HG03039 (cell line): ENCODE results near the gene BIRC3.
A peak's percentile ranks its signal among the peaks of the same experiment; 100 is the strongest.

Experiments used
- ATAC-seq: cut with Tn5 transposase; IDR thresholded peaks from one replicate; pipeline ENCODE4 v1.9.1; 2021; ENCODE audit warnings: mild to moderate bottlenecking, moderate library complexity; ENCODE audit not compliant: unreplicated experiment

The BIRC3 gene

DNA sequence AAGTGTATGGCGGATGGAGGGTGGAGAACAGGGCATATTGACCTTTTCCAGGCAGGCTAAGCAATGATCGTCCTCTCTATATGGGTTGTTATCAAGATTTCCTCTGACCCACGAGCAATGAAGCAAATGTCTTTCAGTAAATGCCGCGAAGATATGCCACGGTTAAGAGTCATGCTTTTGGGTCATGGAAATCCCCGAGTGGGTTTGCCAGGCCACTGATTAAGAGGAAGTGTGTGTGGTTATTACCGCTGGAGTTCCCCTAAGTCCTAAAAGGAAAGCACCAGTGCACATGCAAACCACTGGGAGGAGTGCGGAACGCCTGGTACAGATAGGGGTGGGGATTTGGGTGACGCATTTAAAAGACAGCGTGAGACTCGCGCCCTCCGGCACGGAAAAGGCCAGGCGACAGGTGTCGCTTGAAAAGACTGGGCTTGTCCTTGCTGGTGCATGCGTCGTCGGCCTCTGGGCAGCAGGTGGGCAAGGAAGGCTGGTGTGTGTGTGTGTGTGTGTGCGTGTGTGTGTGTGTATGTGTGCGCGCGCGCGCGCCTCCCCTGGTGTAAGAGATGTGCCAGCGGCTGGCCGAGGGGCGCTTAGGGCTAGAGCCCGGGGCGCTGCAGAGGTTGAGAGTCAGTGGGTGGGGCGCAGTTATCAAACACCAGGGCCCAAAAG lies at the start of gene BIRC3:
TSS of gene BIRC3 (plus strand) at position 386 of the 669 bp plus-strand sequence. CDS start 7,026 bp downstream, outside the sequence.
- ATAC-seq = peak; percentile 83

DNA sequence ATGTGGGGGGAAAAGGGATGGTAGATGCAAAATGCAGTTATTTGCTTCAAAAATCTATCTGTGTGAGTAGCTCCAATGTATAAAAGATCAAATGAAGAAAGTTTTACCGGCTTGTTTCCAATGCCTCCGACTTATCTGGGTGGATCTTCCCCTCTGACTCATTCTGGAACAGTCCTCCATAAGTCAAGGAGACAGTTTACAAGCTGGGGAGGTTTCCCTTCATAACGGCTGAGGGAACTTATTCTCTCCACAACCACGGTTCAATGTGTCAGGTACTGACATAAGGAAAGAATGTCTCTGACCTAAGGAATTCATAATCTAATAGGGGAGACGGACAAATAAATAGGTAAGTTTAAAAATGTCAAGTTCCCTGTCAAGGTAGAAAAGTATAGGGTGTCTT lies 49.7 kb upstream of the BIRC3 start:
- no peak for ATAC-seq

DNA sequence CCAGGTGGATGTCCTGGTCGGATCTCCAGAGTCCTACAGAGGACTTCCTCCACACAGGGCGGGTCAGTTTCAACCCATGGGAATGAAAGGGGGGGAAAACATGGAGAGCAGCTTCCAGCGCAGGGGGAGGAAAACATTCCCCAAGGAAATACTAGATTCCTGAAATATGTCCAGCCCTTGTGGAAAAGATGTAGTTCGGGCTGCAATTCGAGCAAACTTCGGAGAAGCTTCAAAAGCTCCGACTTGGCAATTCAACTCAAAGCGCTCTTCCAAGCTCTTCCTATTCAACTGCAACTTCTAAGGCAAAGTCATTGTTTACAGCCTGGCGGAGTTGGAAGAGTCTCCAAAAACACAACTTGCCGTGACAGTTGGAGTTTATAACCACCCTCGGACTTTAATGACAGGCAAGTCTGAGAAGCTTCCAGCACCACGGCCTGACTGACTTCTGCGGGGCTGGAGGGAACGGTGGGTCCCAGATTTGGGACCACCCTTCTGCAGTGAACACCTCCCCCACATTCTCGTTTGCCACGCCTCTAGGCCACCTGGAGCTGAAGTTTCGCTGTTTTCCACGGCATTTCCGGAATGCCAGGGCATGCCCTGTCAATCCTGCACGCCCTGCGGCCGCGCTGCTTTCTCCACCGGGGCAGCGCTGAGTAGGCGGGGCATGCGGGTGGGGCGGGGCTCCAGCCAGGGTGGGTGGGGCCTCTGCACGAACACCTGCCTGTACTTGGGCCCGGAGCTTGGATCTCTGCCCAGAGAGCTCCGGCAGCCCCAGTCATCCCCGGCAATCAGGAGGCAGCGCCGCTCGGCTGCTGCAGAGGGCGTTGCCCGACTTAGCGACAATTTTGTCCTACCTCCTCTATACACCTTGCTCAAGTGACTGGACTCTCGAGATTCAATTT lies 49.0 kb upstream of the BIRC3 start:
- peak; percentile 98 for ATAC-seq

DNA sequence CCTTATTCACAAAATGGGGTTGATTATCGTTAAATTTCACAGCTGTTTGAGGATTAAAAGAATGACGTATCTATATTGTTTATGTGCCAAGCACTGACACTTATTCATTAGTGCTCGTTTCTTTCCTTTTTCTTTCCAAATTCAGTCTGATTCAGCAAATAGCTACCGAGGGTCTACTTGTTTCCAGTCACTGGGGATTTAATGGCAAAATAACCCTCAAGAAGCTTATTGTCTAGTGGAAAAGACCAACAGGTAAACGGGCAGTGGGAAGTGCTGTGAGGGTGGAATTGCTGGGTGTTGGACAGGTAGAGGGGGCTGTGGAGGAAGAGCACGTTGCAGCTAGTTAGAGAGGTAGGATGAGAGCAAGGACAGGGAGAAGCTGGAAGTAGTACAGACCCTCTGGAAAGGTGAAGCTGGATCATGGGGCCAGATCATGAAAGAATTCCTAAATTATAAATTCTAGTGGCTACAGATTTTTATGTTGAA lies 48.3 kb upstream of the BIRC3 start:
- no peak for ATAC-seq

GRCh38 chr11:102269927-102270326 lies 47.4 kb upstream of the BIRC3 start:
- no peak for ATAC-seq

GRCh38 chr11:102272047-102272824 lies 45.0 kb upstream of the BIRC3 start:
- no peak for ATAC-seq

DNA sequence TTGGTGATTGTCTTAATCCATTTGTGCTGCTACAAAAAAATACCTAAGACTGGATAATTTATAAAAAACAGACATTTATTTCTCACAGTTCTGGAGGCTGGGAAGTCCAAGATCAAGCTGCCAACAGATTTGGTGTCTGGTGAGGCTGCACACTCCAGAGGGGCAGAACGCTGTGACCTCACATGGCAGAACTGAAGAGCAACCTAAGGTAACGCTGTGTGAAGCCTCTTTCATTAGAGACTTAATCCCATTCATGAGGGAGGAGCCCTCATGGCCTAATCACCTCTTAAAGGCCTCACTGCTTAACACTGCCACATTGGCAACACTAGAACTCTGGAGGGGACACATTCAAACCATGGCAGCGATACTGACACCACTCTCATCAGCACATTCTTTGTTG lies 42.7 kb upstream of the BIRC3 start:
- ATAC-seq = no peak

DNA sequence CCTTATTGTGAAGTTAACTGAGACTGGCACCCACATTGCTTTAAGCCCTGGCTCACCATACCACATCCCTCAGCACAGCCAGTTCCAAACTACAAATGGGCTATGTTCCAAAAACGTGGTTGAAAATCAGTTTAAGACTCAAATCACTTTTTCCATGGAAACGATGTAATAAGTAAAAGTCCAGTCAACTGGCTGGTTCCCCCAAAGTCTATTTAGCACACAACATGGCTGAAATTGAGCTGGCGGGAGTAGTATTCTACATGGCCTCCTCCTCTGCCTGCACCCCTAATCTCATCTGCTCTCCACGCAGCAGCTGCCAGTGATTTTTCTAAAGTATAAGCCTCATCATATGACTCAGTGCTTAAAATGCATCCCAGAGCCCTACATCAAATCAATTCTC lies 40.9 kb upstream of the BIRC3 start:
- ATAC-seq = no peak

DNA sequence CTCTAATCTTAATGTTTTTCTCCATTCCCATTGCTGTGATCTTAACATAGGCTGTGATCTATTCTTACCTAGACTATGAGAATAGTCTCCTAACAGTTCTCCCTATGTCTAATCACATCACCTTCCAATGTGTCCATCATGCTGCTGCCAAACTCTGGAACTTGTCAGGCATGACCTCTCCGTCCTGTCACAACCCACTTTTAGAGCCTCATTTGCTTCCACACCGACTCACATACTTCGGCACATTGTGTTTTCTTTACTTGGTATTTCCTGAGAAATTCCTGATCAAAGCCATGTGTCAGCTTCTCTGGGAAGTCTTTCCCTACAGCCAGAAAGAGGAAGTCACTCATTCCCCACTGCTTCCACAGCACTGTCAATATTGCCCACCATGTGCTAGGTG lies 40.5 kb upstream of the BIRC3 start:
- ATAC-seq = no peak

DNA sequence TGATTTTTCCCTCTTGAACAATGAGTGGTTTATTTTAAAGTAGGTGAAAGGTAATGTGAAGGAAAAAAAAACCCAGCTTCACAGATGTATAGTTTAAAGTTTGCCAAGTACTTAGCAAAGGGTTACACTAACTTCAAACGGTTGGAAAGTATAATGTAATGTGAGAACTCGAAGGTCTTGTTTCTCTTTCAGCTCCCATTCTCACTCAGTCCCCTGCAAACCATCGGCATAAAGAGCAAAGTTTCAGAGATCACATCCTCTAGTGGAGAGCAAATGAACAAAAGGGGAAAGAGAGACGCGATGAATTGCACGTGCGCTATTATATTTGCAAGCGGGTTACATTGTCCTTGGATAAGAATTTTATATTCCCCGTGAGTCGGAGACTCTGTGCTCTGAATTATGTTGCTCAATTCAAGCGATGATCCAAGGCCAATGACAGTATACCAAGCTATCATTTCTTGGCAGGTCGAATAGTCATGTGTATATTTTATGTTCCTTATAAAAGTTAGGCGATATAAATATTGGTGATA lies 37.6 kb upstream of the BIRC3 start:
- ATAC-seq = peak; percentile 86

- ATAC-seq = no peak
These were observed 36.9 kb upstream of the BIRC3 start for GRCh38 chr11:102280245-102280833.

- no peak for ATAC-seq
These were observed 34.2 kb upstream of the BIRC3 start for GRCh38 chr11:102283116-102283485.

DNA sequence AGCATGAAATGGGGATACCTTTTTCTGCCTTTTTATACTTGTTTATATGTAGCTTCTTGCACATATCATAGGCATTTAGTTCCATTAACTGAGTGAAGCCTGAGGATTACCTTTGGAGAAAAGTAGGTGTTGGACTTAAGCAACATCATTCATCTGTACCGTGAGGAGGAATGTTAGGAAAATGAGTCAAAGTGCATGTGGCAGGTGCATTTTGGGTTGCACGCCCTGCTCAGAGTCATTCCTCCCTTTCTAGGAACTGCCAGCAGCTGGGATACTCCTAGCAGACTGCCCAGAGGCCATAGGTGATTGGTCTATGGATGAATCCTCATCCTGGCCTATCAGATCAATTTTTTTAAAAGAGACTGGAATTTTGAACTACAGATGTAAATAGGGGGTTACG lies 33.3 kb upstream of the BIRC3 start:
- ATAC-seq = no peak

GRCh38 chr11:102286292-102286691 lies 31.0 kb upstream of the BIRC3 start:
- ATAC-seq = no peak

GRCh38 chr11:102287964-102288724 lies 29.1 kb upstream of the BIRC3 start:
- peak; percentile 83 for ATAC-seq

- no peak for ATAC-seq
These were observed 28.6 kb upstream of the BIRC3 start for GRCh38 chr11:102288725-102289083.

GRCh38 chr11:102289592-102289991 lies 27.7 kb upstream of the BIRC3 start:
- ATAC-seq = no peak

- no peak for ATAC-seq
These were observed 25.5 kb upstream of the BIRC3 start for GRCh38 chr11:102291831-102292230.

DNA sequence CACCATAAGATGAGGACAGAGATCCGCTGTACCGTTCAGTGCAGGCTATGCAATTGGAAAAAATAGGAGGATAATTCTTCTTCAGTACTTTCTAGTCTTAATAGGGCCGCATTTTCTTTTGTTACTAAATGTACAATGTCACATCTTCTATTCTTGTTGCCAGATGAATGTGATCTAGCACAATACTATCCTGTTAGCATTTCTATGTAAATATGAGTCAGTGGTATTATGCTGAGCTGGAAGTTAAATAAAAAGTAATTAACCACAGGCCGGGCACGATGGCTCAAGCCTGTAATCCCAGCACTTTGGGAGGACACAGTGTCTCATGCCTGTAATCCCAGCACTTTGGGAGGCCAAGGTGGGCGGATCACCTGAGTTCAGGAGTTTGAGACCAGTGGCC lies 24.4 kb upstream of the BIRC3 start:
- ATAC-seq = no peak
